ENCODE data around the gene CDK9.

GRCh38 chr9:127755061-127756060 lies 30.5 kb upstream of the CDK9 start:
- TF ChIP-seq GATA2 (IDR thresholded peaks at IDR 0.05; ENCODE audit: low read depth, low read length) (no peak), GATA3 (IDR thresholded peaks at IDR 0.05; ENCODE audit: low read depth, low read length) (no peak)
